HL-60 (cell line): ENCODE measurements around the gene GMDS.

ENCODE experiments used
- GABPA ChIP-seq: IDR thresholded peaks from 2 replicates; pipeline ENCODE4 v1.6.1; 2012; ENCODE audit warnings: low read depth
- POLR2AphosphoS5 ChIP-seq: IDR thresholded peaks from 2 replicates; pipeline ENCODE4 v1.6.1; 2012; ENCODE audit warnings: low read depth
- SPI1 ChIP-seq: IDR thresholded peaks from 2 replicates; pipeline ENCODE4 v1.6.1; 2012; ENCODE audit warnings: low read depth, mild to moderate bottlenecking, borderline replicate concordance
- TF ChIP-seq, protein P1 (sequence below): IDR thresholded peaks from one replicate; pipeline ENCODE4 v1.5.1; 2011; ENCODE audit warnings: low read length, control low read depth, inconsistent platforms; ENCODE audit not compliant: insufficient read depth
- TF ChIP-seq, protein P2 (sequence below): IDR thresholded peaks from 2 replicates; pipeline ENCODE4 v1.6.1; 2012; ENCODE audit warnings: low read depth; ENCODE audit not compliant: insufficient replicate concordance

DNA sequence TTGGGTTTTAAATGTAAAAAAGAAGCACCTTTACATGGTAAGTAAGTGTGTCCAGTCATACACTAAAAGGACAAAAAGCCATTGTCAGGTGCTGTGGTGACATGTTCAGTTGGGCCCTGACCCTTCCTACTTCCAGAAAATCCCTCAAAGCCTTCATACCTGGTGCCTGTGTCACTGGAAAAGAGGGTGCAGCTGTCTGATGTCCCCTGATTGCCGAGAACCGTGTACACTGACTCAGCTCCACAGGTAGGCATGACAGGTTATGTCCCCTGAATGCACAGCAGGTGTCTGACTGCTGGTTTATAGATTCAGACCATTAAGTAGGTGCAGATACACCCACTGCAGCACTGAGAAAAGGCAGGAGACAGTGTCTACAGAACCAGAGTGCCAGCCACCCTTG, 536.6 kb downstream of the GMDS start:
- TF ChIP-seq GABPA, result no peak
- TF ChIP-seq, protein P1, sequence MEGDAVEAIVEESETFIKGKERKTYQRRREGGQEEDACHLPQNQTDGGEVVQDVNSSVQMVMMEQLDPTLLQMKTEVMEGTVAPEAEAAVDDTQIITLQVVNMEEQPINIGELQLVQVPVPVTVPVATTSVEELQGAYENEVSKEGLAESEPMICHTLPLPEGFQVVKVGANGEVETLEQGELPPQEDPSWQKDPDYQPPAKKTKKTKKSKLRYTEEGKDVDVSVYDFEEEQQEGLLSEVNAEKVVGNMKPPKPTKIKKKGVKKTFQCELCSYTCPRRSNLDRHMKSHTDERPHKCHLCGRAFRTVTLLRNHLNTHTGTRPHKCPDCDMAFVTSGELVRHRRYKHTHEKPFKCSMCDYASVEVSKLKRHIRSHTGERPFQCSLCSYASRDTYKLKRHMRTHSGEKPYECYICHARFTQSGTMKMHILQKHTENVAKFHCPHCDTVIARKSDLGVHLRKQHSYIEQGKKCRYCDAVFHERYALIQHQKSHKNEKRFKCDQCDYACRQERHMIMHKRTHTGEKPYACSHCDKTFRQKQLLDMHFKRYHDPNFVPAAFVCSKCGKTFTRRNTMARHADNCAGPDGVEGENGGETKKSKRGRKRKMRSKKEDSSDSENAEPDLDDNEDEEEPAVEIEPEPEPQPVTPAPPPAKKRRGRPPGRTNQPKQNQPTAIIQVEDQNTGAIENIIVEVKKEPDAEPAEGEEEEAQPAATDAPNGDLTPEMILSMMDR, result no peak
- TF ChIP-seq POLR2AphosphoS5, result no peak
- TF ChIP-seq, protein P2, sequence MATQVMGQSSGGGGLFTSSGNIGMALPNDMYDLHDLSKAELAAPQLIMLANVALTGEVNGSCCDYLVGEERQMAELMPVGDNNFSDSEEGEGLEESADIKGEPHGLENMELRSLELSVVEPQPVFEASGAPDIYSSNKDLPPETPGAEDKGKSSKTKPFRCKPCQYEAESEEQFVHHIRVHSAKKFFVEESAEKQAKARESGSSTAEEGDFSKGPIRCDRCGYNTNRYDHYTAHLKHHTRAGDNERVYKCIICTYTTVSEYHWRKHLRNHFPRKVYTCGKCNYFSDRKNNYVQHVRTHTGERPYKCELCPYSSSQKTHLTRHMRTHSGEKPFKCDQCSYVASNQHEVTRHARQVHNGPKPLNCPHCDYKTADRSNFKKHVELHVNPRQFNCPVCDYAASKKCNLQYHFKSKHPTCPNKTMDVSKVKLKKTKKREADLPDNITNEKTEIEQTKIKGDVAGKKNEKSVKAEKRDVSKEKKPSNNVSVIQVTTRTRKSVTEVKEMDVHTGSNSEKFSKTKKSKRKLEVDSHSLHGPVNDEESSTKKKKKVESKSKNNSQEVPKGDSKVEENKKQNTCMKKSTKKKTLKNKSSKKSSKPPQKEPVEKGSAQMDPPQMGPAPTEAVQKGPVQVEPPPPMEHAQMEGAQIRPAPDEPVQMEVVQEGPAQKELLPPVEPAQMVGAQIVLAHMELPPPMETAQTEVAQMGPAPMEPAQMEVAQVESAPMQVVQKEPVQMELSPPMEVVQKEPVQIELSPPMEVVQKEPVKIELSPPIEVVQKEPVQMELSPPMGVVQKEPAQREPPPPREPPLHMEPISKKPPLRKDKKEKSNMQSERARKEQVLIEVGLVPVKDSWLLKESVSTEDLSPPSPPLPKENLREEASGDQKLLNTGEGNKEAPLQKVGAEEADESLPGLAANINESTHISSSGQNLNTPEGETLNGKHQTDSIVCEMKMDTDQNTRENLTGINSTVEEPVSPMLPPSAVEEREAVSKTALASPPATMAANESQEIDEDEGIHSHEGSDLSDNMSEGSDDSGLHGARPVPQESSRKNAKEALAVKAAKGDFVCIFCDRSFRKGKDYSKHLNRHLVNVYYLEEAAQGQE, result no peak
- no peak for TF ChIP-seq SPI1
